Progenitor cell of endocrine pancreas (in vitro differentiated cells): ENCODE data around the gene PP2D1. TPM values are rescaled to one million over a fixed set of nuclear protein-coding genes. Genes with fewer than 3 reads are reported as not detected.
A peak's percentile ranks its signal among the peaks of the same experiment; 100 is the strongest.
"Not testable (repeated sequence)": the region's sequence is repeated elsewhere in the genome, so short reads cannot be mapped to it uniquely, and the experiment has no call there.

Experiments used
- DNase-seq: peaks from one replicate; pipeline ENCODE4 v3.0.0; 2021; ENCODE audit warnings: low spot score; ENCODE audit not compliant: unreplicated experiment
- H3K27ac Mint-ChIP-seq: 2 replicates; pipeline ENCODE4 v1.8.0; 2021; ENCODE audit warnings: mild to moderate bottlenecking, moderate library complexity, mixed read lengths
- H3K27me3 Mint-ChIP-seq: 2 replicates; pipeline ENCODE4 v1.8.0; 2021; ENCODE audit warnings: mixed read lengths
- H3K36me3 Mint-ChIP-seq: 2 replicates; pipeline ENCODE4 v1.8.0; 2022; ENCODE audit warnings: mixed read lengths; ENCODE audit not compliant: insufficient read depth
- H3K4me1 Mint-ChIP-seq: 2 replicates; pipeline ENCODE4 v1.8.0; 2021; ENCODE audit warnings: low read depth, mixed read lengths
- H3K4me3 Mint-ChIP-seq: 2 replicates; pipeline ENCODE4 v1.8.0; 2021; ENCODE audit warnings: low read depth, mild to moderate bottlenecking, moderate library complexity, mixed read lengths
- H3K9me3 Mint-ChIP-seq: 2 replicates; pipeline ENCODE4 v1.8.0; 2021; ENCODE audit warnings: low read depth, mixed read lengths
- CTCF ChIP-seq: fragments of 200-600 bp; sonication (generic); IDR thresholded peaks from one replicate; pipeline ENCODE4 v1.5.0; 2021; ENCODE audit warnings: antibody characterized with exemption, mild to moderate bottlenecking; ENCODE audit not compliant: unreplicated experiment
- total RNA-seq: library from RNA; stranded (reverse); gene quantifications from 2 replicates; pipeline ENCODE4 v1.2.1, GENCODE V29; 2021

The PP2D1 gene
- total RNA-seq, 1 donor from 2014 or later, result not detected

- peaks cover 26% of the 10 kb centered on the region for H3K4me1 Mint-ChIP-seq
- TF ChIP-seq CTCF, result peak; percentile 66
- no peaks in the 10 kb centered on the region for H3K9me3 Mint-ChIP-seq
- no peaks in the 10 kb centered on the region for H3K36me3 Mint-ChIP-seq
- peak within 1 kb of the TSS; percentile 93 for H3K27ac Mint-ChIP-seq
- peak; percentile 86 for DNase-seq
- H3K27me3 Mint-ChIP-seq, result no peaks in the 10 kb centered on the region
- peak within 1 kb of the TSS; percentile 89 for H3K4me3 Mint-ChIP-seq
These were observed 27.9 kb upstream of the PP2D1 start, which contains the start of gene KAT2B for GRCh38 chr3:20039765-20040547. Gene KAT2B (plus strand): TSS chr3:20040446. CDS start chr3:20040478, 32 bp downstream.

GRCh38 chr3:20039466-20039764, 27.4 kb upstream of the PP2D1 start:
- no peaks in the 10 kb centered on the region for H3K36me3 Mint-ChIP-seq
- no peak for DNase-seq
- H3K27ac Mint-ChIP-seq, result peak overlapping the region; percentile 93
- H3K4me1 Mint-ChIP-seq, result peaks cover 25% of the 10 kb centered on the region
- peak overlapping the region; percentile 81 for H3K4me3 Mint-ChIP-seq
- TF ChIP-seq CTCF, result no peak
- H3K9me3 Mint-ChIP-seq, result no peaks in the 10 kb centered on the region
- no peaks in the 10 kb centered on the region for H3K27me3 Mint-ChIP-seq

GRCh38 chr3:20038699-20039465, 26.8 kb upstream of the PP2D1 start:
- no peak for TF ChIP-seq CTCF
- peaks cover 24% of the 10 kb centered on the region for H3K4me1 Mint-ChIP-seq
- no peaks in the 10 kb centered on the region for H3K9me3 Mint-ChIP-seq
- no peaks in the 10 kb centered on the region for H3K36me3 Mint-ChIP-seq
- no peak for DNase-seq
- H3K4me3 Mint-ChIP-seq, result peak overlapping the region; percentile 81
- peak overlapping the region; percentile 93 for H3K27ac Mint-ChIP-seq
- H3K27me3 Mint-ChIP-seq, result no peaks in the 10 kb centered on the region

- H3K4me3 Mint-ChIP-seq, result no peak overlapping the region
- no peak overlapping the region for H3K27ac Mint-ChIP-seq
- DNase-seq, result no peak
- H3K36me3 Mint-ChIP-seq, result no peaks in the 10 kb centered on the region
- no peak for TF ChIP-seq CTCF
- H3K27me3 Mint-ChIP-seq, result no peaks in the 10 kb centered on the region
- no peaks in the 10 kb centered on the region for H3K9me3 Mint-ChIP-seq
- H3K4me1 Mint-ChIP-seq, result peaks cover 22% of the 10 kb centered on the region
These were observed 25.4 kb upstream of the PP2D1 start for GRCh38 chr3:20037255-20037996.

GRCh38 chr3:20035019-20035418, 23.0 kb upstream of the PP2D1 start:
- no peak overlapping the region for H3K27ac Mint-ChIP-seq
- no peak for DNase-seq

GRCh38 chr3:20031939-20032338, 19.9 kb upstream of the PP2D1 start:
- DNase-seq, H3K27ac Mint-ChIP-seq, H3K27me3 Mint-ChIP-seq, H3K9me3 Mint-ChIP-seq, H3K4me3 Mint-ChIP-seq, H3K4me1 Mint-ChIP-seq, H3K36me3 Mint-ChIP-seq: not testable (repeated sequence)

More at GRCh38 chr3:20035019-20035418, 23.0 kb upstream of the PP2D1 start:
- H3K36me3 Mint-ChIP-seq, result no peaks in the 10 kb centered on the region
- no peak for TF ChIP-seq CTCF
- H3K4me3 Mint-ChIP-seq, result no peak overlapping the region
- no peaks in the 10 kb centered on the region for H3K9me3 Mint-ChIP-seq
- no peaks in the 10 kb centered on the region for H3K27me3 Mint-ChIP-seq
- peaks cover 12% of the 10 kb centered on the region for H3K4me1 Mint-ChIP-seq
